Transverse colon (tissue), 4 donors: ENCODE measurements around the gene LOXL1.

Experiments used
- CTCF ChIP-seq, 5 experiments: fragments of 200-600 bp in 3 of 5; fragments of 450-650 bp in 2 of 5; sonication (generic) in 3 of 5; IDR thresholded peaks; 1 replicate in 2 of 5; 2 replicates in 3 of 5; pipeline ENCODE4 v1.5.1; 2016 to 2017; ENCODE audit warnings: antibody characterized with exemption in 5 of 5, inconsistent platforms in 3 of 5, mild to moderate bottlenecking in 2 of 5, moderate library complexity in 1 of 5
- POLR2AphosphoS5 ChIP-seq, 3 donors: sonication (generic); formaldehyde crosslinking; IDR thresholded peaks; one replicate each; pipeline ENCODE4 v1.6.1; 2016; ENCODE audit warnings: antibody characterized with exemption in 3 of 3

- TF ChIP-seq CTCF (IDR thresholded peaks at IDR 0.05), result no peak
- TF ChIP-seq POLR2AphosphoS5 (IDR thresholded peaks at IDR 0.05), result no peak
Observed at GRCh38 chr15:73939138-73939537, 12.9 kb downstream of the LOXL1 start.
